ENCODE measurements around the gene TLR9. TPM values are rescaled to one million over a fixed set of nuclear protein-coding genes. Genes with fewer than 3 reads are reported as not detected.

TLR9 gene
- total RNA-seq, 2 donors from 2014 or later = 0.30 to 0.93 TPM

DNA sequence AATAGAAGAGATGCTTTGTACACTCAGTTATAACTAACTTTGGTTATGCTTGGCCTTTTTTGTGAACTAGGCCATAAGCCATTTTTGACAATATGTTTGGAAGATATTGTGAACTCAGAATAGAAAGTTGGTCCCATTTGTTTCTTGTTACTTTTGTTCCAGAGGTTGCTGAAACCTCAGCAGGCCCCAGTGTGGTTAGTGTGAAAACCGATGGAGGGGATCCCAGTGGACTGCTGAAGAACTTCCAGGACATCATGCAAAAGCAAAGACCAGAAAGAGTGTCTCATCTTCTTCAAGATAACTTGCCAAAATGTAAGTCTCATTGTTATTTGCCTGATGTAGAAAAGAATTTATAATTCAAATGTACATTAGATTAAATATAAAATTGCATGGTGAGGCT is 21.7 kb downstream of the TLR9 start:
- H3K4me1 Mint-ChIP-seq = peaks cover 38% of the 10 kb centered on the region
- H3K36me3 Mint-ChIP-seq (ENCODE audit: low read depth) = peaks cover 100% of the 10 kb centered on the region
- no peak overlapping the region for H3K4me3 Mint-ChIP-seq
- ATAC-seq (replicated peaks) = no peak
- peak overlapping the region; percentile 28 for H3K27ac Mint-ChIP-seq
- H3K27me3 Mint-ChIP-seq = no peaks in the 10 kb centered on the region
- H3K9me3 Mint-ChIP-seq = no peaks in the 10 kb centered on the region

DNA sequence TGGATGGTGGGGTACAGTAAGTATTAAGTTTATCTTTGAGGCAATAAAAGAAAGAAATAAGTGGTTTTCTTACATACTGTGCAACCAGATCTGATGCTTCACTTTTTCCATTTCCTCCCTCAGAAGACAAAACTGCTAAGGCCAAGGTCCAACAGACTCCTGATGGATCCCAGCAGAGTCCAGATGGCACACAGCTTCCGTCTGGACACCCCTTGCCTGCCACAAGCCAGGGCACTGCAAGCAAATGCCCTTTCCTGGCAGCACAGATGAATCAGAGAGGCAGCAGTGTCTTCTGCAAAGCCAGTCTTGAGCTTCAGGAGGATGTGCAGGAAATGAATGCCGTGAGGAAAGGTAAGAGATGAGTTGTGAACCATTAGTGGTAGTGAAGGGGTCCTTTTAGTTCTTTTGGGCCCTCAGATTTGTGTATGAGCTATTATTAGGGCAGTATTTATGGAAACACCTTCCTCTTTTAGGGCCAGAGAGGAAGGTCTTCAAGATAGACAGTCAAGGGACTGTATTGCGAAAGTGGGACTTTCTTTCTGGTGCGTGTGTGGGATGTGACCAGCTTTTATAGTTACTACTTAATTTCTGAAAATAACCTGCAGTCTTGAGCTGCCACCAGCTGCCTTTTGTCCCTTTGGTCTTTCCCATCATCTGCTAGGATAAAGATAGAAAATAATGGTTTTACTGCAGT is 22.9 kb downstream of the TLR9 start:
- Mint-ChIP-seq H3K9me3 (no peaks in the 10 kb centered on the region), H3K27ac (peak overlapping the region; percentile 41), H3K4me1 (peaks cover 42% of the 10 kb centered on the region), H3K36me3 (ENCODE audit: low read depth) (peaks cover 95% of the 10 kb centered on the region), H3K27me3 (no peaks in the 10 kb centered on the region), H3K4me3 (no peak overlapping the region)
- ATAC-seq (replicated peaks) = no peak

DNA sequence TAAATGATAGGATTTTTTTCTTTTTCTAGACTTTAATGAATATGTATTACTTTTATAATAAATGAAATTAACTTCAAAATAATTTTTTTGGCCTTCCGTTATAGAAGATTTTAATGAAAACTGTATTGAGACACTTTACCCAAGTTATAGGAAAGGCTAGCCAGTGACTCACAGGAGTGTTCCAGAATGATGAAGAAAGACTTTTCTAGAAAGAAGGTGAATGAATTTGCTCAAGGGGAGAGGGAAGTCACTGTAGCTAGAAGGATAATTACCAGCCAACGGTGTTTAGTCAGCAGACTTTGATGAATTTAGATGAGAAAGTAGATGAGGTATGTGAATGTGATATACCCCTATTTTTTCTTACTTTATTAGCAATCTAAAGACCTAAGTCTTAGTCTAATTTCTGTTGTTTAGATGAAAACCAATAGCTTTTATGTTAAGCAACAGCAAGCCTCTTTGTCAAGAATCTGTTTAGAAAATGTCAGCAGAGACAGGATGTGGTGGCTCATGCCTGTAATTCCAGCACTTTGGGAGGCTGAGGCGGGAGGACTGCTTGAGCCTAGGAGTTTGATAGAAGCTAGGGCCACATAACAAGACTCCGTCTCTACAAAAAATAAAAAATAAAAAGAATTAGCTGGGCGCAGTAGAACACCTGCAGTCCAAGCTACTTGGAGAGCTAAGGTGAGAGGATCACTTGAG is 24.3 kb downstream of the TLR9 start:
- peaks cover 46% of the 10 kb centered on the region for H3K4me1 Mint-ChIP-seq
- ATAC-seq (replicated peaks) = no peak

DNA sequence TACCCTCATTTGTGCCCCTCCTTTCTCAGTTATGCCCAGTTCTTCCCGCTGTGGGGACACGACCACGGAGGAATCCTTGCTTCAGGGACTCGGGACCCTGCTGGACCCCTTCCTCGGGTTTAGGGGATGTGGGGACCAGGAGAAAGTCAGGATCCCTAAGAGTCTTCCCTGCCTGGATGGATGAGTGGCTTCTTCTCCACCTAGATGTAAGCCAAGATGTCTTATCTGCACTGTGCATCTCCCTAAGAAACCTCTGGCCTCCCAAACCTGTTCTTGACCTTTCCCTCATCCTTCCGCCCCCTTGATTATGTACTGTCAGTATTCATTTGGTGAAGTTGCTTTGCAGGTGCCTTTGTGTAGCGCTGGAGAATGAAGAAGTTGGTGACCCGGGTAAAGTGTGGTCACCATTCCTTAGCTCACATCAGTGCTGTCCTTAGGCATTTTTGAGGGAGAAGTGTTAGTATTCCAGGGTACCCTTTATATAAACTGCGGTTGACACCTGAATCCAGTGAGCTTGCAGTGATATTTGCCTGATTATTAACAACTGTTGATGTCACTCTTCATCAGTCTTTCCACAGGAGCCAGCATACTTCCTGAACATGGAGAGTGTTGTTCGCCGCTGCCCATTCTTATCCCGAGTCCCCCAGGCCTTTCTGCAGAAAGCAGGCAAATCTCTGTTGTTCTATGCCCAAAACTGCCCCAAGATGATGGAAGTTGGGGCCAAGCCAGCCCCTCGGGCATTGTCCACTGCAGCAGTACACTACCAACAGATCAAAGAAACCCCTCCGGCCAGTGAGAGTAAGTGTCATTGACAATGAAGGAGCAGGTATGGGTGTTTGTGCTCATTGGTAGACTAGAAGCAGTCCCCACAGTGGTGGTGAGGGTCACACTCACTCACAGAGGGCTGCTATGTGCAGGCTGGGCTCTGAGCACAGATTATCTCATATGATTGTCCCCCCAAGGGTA is 26.5 kb downstream of the TLR9 start:
- ATAC-seq (replicated peaks) = no peak
- peaks cover 59% of the 10 kb centered on the region for H3K36me3 Mint-ChIP-seq (ENCODE audit: low read depth)

More for the DNA sequence above, 24.3 kb downstream of the TLR9 start:
- Mint-ChIP-seq H3K9me3 (no peaks in the 10 kb centered on the region), H3K27me3 (no peaks in the 10 kb centered on the region), H3K4me3 (no peak overlapping the region), H3K36me3 (ENCODE audit: low read depth) (peaks cover 81% of the 10 kb centered on the region), H3K27ac (peak overlapping the region; percentile 41)

DNA sequence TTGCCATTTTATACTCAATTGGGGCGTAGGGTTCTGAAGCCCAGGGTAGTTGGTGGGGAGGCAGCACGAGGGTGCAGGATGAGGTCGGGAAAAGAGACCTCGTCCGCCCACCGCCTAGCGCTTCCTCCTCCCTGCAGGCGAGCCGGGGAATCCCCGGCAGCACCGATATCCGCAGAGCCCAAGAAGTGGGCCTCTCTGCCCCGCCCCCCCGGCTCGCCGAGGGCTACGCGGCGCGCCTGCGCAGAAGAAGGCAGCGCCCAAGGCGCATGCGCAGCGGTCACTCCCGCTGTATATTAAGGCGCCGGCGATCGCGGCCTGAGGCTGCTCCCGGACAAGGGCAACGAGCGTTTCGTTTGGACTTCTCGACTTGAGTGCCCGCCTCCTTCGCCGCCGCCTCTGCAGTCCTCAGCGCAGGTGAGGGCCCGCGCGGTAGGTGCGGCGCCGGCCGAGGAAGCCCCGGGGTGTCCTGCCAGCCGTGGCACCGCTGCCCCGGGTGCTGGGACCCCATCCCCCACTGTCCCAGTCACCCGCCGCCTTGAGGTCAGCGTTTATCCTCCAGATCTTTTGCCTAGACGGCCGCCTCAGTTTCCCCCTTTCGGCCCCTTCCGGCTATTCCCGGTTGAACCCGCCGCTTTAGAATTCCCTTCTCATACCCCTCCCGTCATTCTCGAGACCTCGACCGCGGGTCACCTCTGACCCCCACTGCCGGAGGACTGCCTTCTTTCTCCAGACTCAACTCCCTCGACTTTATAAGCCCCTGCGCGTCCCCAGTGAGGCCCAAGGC is 27.4 kb downstream of the TLR9 start, which contains the start of gene ALAS1:
TSS of gene ALAS1 (plus strand) at position 319 of the 784 bp plus-strand sequence. CDS start 1,082 bp downstream, outside the sequence.
- peaks cover 33% of the 10 kb centered on the region for H3K4me1 Mint-ChIP-seq
- H3K27ac Mint-ChIP-seq = peak within 1 kb of the TSS; percentile 98
- no peaks in the 10 kb centered on the region for H3K9me3 Mint-ChIP-seq

More for the DNA sequence above, 26.5 kb downstream of the TLR9 start:
- no peaks in the 10 kb centered on the region for H3K27me3 Mint-ChIP-seq
- no peaks in the 10 kb centered on the region for H3K9me3 Mint-ChIP-seq
- H3K27ac Mint-ChIP-seq = peak overlapping the region; percentile 98
- H3K4me1 Mint-ChIP-seq = peaks cover 33% of the 10 kb centered on the region
- H3K4me3 Mint-ChIP-seq = peak overlapping the region; percentile 98

DNA sequence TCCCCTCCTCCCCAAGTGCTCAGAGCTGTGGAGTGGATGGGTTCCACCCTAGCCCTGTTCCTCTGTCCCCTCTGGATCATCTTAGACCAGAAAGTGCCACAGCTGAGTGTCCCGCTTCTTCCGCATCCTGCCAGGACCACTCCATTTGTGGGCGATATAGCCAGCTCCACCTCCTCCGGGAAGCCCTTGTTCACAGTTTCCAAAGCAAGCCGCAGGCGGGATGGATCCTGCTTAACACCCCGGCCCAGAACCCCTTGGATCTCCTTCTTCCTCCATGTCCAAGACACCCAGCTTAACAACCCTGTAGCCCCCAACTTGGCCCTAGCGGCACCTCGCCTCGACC is 28.0 kb downstream of the TLR9 start:
- H3K4me3 Mint-ChIP-seq = peak overlapping the region; percentile 98

More for the DNA sequence above, 27.4 kb downstream of the TLR9 start, which contains the start of gene ALAS1:
- H3K4me3 Mint-ChIP-seq = peak within 1 kb of the TSS; percentile 98
- ATAC-seq (replicated peaks) = peak; percentile 93
- no peaks in the 10 kb centered on the region for H3K27me3 Mint-ChIP-seq
- peaks cover 50% of the 10 kb centered on the region for H3K36me3 Mint-ChIP-seq (ENCODE audit: low read depth)

DNA sequence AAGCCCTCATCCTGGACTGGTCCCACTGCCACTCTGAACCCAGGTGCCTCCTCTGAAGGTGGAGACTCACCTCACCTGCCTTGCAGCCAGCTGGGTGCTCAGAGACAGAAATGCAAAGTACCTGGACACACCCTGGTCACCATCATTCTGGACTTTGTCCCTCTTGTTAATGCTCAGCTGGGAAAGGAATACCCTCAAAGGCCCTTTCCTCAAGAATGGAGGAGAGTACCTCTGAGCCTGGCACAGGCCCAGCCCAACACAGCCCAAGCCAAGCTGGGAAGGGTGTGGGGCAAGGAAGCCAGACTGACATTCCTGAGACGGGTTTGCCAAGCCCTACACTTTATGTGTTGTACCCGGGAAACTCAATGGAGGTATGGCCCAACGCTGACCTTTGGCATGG is 28.5 kb downstream of the TLR9 start:
- Mint-ChIP-seq H3K36me3 (ENCODE audit: low read depth) (peaks cover 39% of the 10 kb centered on the region), H3K27ac (peak overlapping the region; percentile 98), H3K27me3 (no peaks in the 10 kb centered on the region), H3K4me1 (peaks cover 33% of the 10 kb centered on the region), H3K9me3 (no peaks in the 10 kb centered on the region), H3K4me3 (peak overlapping the region; percentile 98)
- no peak for ATAC-seq (replicated peaks)

More for the DNA sequence above, 28.0 kb downstream of the TLR9 start:
- Mint-ChIP-seq H3K36me3 (ENCODE audit: low read depth) (peaks cover 44% of the 10 kb centered on the region), H3K9me3 (no peaks in the 10 kb centered on the region), H3K27ac (peak overlapping the region; percentile 98), H3K4me1 (peaks cover 33% of the 10 kb centered on the region), H3K27me3 (no peaks in the 10 kb centered on the region)
- peak; percentile 1 for ATAC-seq (replicated peaks)

DNA sequence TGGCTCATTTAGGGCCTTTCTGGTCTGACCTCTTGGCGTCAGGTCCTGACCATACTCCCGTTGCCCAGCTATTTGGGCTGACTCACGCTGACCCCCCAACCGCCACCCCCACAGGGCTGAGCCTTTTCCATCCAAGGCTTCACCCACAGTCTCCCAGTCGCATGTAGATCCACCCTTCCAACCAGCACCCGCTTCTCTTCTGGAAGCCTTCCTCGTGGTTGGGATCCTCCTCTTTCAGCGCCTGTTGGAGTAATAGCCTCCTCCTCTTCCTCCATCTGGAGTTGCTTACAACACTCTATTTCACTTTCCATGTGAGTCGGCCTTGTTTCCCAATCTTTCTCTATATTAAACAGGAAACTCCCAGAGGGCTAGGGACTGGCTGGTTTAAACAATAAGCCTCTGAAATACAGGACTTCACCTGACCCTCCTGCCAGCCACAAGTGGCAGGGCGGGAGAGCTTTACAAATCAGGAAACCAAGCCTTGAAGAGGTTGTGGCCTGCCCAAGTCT is 29.6 kb downstream of the TLR9 start:
- Mint-ChIP-seq H3K9me3 (no peaks in the 10 kb centered on the region), H3K4me3 (no peak overlapping the region), H3K4me1 (peaks cover 30% of the 10 kb centered on the region), H3K36me3 (ENCODE audit: low read depth) (peaks cover 28% of the 10 kb centered on the region), H3K27me3 (no peaks in the 10 kb centered on the region), H3K27ac (peak overlapping the region; percentile 98)
- ATAC-seq (replicated peaks) = peak; percentile 3

DNA sequence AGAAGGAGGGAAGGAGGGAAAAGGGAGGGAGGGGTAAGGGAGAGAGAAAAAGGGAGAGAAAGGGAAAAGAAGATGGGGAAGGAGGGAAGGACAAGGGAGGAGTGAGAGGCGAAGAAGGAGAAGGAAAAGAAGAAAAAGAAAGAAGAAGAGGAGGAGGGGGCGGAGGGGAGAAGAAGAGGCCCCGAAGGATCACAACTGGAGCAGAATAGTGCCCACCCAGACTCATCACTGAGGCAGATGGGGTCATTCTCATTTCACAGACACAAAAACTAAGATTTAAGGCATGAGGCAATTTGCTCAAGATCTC is 30.2 kb downstream of the TLR9 start:
- Mint-ChIP-seq H3K27ac (no peak overlapping the region), H3K4me1 (peaks cover 27% of the 10 kb centered on the region), H3K9me3 (no peaks in the 10 kb centered on the region), H3K4me3 (no peak overlapping the region), H3K36me3 (ENCODE audit: low read depth) (peaks cover 22% of the 10 kb centered on the region), H3K27me3 (no peaks in the 10 kb centered on the region)
- ATAC-seq (replicated peaks) = no peak

DNA sequence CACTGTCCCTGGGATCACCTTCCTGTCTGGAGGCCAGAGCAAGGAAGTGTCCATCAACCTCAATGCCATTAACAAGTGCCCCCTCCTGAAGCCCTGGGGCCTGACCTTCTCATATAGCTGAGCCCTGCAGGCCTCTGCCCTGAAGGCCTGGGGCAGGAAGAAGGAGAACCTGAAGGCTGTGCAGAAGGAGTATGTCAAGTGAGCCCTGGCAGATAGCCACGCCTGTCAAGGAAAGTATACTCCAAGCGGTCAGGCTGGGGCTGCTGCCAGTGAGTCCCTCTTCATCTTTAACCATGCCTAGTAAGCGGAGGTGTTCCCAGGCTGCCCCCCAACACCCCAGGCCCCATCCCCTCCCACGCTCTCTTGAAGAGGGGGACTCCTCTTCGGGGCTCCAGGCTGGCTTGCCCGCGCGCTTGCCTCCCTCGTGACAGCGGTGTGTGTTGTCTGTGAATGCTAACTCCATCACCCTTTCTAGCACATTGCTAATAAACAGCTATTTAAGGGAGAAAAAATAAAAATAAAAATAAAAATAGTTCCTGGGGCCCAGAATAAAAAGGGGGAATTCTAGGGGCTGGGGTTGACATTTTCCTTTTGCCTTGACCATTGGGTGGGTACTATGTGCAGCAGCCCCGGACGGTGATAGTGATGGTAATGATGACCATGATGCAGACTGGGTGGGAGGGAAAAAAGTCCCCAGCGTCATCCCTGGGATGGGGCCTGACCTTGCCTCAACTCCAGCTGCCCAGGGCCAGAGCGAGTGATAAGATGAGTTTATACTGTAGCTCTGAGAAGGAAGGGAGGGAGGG is 30.8 kb downstream of the TLR9 start:
- peaks cover 25% of the 10 kb centered on the region for H3K4me1 Mint-ChIP-seq
- H3K27me3 Mint-ChIP-seq = no peaks in the 10 kb centered on the region

DNA sequence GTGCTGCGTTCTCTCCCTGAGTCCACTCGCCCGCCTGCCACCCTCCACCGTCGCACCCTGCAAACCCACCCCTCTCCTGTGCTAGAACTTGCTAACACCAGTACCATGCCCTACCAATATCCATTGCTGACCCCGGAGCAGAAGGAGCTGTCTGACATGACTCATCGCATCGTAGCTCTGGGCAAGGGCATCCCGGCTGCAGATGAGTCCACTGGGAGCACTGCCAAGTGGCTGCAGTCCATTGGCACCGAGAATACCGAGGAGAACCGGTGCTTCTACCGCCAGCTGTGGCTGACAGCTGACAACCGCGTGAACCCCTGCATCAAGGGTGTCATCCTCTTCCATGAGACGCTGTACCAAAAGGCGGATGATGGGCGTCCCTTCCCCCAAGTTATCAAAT is 32.4 kb downstream of the TLR9 start:
- H3K27me3 Mint-ChIP-seq = no peaks in the 10 kb centered on the region
- no peak for ATAC-seq (replicated peaks)
- no peaks in the 10 kb centered on the region for H3K9me3 Mint-ChIP-seq
- H3K36me3 Mint-ChIP-seq (ENCODE audit: low read depth) = peaks cover under 1% of the 10 kb centered on the region
- no peak overlapping the region for H3K27ac Mint-ChIP-seq
- H3K4me3 Mint-ChIP-seq = no peak overlapping the region
- H3K4me1 Mint-ChIP-seq = peaks cover 17% of the 10 kb centered on the region

More for the DNA sequence above, 30.8 kb downstream of the TLR9 start:
- peaks cover 16% of the 10 kb centered on the region for H3K36me3 Mint-ChIP-seq (ENCODE audit: low read depth)
- no peak overlapping the region for H3K4me3 Mint-ChIP-seq
- H3K27ac Mint-ChIP-seq = no peak overlapping the region
- no peak for ATAC-seq (replicated peaks)
- no peaks in the 10 kb centered on the region for H3K9me3 Mint-ChIP-seq

DNA sequence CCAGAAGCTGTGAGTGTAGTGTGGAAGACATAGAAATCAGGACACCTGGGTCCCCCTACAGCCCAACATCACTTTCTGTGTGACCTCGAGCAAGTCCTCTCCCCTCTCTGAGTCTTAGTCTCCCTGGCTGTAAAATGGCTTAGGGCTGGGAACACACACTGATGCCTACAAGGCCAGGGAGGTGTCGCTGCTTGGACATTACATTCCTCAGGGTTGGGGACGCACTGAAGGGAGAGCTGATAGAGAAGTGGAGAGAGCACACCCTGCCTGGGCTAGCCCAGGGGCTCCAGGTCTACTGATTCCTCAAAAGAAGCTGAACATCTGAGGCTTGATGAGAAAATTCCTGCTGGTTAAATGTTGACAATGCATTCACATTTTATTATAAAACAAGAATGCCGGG is 33.8 kb downstream of the TLR9 start:
- H3K9me3 Mint-ChIP-seq = no peaks in the 10 kb centered on the region
- no peaks in the 10 kb centered on the region for H3K36me3 Mint-ChIP-seq (ENCODE audit: low read depth)
- H3K27me3 Mint-ChIP-seq = no peaks in the 10 kb centered on the region
- H3K4me3 Mint-ChIP-seq = no peak overlapping the region
- no peak for ATAC-seq (replicated peaks)
- H3K4me1 Mint-ChIP-seq = peaks cover 11% of the 10 kb centered on the region
- no peak overlapping the region for H3K27ac Mint-ChIP-seq

All from activated T-helper 17 cell treated with anti-CD3 and anti-CD28 coated beads, Interleukin-2, amount 50 U/mL, for 72 hours (primary cell).